GM18909 (cell line): ENCODE data around the gene ZNF148.
"Not testable (repeated sequence)": the region's sequence is repeated elsewhere in the genome, so short reads cannot be mapped to it uniquely, and the experiment has no call there.

Source experiments
- ATAC-seq: cut with Tn5 transposase; IDR thresholded peaks from one replicate; pipeline ENCODE4 v1.9.1; 2021; ENCODE audit warnings: mild to moderate bottlenecking; ENCODE audit not compliant: unreplicated experiment, poor library complexity

Gene ZNF148

DNA sequence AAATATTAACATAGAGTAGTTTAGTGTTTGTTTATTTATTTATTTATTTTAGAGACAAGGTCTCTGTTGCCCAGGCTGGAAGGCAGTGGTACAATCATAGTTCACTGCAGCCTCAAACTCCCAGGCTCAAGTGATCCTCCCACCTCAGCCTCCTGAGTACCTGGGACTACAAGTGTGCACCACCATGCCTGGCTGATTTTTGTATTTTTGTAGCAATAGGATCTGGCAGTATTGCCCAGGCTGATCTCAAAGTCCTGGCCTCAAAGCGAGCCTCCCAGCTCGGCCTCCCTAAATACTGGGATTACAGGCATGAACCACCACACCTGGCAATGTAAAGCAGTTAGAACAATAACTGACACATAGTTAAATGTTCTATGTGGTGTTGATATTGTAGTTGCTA lies 4.4 kb upstream of the ZNF148 start:
- ATAC-seq: no peak

GRCh38 chr3:125378762-125379161 lies 3.6 kb upstream of the ZNF148 start:
- ATAC-seq: no peak

- peak; percentile 2 for ATAC-seq
Observed at GRCh38 chr3:125375950-125376679, 990 bp upstream of the ZNF148 start.

GRCh38 chr3:125374501-125374995 lies 577 bp downstream of the ZNF148 start:
- peak; percentile 43 for ATAC-seq

DNA sequence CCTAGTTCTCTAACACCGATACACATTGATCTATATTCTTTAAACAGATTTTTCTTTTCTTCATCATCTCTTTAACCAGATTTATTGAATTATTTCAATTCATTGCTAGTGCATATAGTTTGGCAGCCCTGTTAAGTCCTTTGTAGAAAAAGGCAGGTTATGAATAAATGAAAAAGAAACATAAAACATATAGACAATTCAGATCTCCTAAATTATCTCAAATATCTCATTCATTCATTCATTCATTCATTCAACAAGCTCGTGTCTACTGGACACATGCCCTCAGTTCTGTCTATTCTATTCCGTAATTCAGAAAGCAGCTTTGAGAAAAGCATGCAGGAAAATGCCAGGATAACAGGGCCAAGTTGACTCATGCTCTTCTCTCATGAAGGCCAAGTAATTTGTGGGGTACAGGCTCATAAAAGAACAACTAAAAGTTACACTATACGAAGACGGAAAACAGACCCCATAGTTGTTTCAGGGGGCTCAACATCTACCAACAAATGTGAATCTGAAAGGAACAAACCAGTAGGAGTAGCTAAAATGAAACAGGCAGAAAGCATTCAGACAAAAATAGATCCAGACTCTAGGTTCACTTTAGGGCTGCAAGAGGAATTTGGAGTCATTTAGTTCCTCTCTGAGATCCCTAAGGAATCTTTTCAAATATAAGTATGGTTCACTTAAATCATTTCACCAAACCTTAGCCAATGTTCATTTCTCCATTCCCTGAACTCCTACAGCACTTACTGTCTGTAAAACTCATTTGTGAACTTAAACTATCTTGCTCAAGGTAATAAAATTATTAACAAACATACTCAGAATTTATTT lies 7.5 kb downstream of the ZNF148 start:
- no peak for ATAC-seq

GRCh38 chr3:125366132-125366531 lies 9.0 kb downstream of the ZNF148 start:
- no peak for ATAC-seq

DNA sequence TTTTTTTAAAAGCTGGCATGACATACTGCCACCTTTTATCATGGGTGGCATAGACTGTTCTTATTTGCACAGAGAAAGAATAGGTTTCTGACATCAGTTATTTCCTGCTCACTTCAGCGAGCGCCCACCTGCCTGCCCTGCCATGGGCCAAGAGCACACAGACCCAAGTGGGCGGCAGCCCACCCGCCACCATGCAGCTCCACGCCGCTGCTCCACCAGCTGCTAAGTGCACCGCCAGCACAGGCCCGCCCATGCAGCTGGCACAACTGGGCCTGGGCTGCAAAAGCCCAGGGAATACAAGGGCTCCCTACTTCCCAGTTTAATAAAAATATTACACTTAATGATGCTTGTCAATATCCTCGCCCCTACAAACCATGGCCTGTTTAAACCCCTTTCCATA lies 15.4 kb downstream of the ZNF148 start:
- ATAC-seq: no peak

GRCh38 chr3:125358923-125359322 lies 16.2 kb downstream of the ZNF148 start:
- no peak for ATAC-seq

- no peak for ATAC-seq
Observed at GRCh38 chr3:125357837-125358236, 17.3 kb downstream of the ZNF148 start.

DNA sequence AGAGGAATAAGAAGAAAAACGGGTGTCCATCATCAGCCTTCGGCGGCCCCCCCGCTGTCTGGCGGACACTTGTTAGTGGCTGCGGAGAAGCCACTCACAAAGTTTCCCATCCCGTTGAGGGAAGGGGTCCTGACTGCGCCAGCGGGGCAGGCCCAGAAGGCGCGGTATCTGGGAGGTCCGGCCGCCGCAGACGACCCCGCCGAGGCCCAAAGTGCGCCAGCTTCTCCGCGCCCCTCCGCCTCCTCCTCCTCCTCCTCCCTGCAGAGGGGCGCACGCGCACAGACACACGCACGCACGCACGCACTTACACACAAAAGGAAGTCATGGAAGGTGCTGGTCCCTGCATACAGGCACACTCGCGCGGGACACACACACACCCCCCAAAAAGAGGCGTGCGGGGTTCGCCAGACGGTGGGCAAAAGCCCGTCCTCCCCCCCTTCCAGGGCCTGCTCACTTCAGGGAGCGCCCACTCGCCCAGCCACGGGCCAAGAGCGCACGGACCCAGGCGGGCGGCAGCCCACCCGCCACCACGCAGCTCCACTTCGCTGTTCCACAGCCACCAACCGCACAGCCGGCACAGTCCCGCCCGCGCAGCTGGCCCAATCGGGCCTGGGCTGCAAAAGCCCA lies 18.0 kb downstream of the ZNF148 start:
- ATAC-seq: peak; percentile 56

- peak; percentile 13 for ATAC-seq
Observed at GRCh38 chr3:125356140-125357026, 18.7 kb downstream of the ZNF148 start.

GRCh38 chr3:125353659-125354058 lies 21.5 kb downstream of the ZNF148 start:
- no peak for ATAC-seq

DNA sequence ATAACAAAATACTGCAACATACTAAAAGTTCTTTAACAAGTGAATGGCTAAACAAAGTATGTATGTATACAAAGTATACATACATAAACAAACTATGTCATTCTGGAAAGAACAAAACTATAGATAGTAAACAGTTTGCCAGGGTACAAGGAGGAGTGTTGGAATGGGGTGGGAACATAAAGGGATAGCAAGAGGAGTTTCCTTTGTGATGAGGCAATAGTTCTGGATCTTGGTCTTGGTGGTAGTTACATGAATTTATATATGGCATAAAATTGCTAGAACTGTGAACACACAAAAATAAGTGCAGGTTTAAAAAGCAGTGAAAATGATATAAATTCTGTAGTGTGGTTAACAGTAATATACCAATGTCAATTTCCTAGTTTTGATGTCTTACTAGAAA lies 22.0 kb downstream of the ZNF148 start:
- no peak for ATAC-seq

GRCh38 chr3:125351814-125352456 lies 23.2 kb downstream of the ZNF148 start:
- no peak for ATAC-seq

DNA sequence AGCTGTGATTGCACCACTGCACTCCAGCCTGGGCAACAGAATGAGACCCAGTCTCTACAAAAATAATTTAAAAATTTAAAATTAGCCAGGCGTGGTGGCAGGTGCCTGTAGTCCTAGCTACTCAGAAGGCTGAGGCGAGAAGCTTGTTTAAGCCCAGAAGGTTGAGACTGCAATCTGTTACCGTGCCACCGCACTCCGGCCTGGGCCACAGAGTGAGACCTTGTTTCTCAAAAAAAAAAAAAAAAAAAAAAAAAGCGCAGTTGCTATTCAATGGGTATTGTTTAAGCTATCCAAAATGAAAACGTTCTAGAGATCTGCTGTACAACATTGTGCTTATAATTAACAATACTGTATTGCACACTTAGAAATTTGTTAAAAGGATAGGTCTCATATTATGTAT lies 24.0 kb downstream of the ZNF148 start:
- ATAC-seq: no peak

GRCh38 chr3:125350597-125350996 lies 24.5 kb downstream of the ZNF148 start:
- no peak for ATAC-seq

GRCh38 chr3:125349556-125350165 lies 25.5 kb downstream of the ZNF148 start:
- ATAC-seq: no peak

DNA sequence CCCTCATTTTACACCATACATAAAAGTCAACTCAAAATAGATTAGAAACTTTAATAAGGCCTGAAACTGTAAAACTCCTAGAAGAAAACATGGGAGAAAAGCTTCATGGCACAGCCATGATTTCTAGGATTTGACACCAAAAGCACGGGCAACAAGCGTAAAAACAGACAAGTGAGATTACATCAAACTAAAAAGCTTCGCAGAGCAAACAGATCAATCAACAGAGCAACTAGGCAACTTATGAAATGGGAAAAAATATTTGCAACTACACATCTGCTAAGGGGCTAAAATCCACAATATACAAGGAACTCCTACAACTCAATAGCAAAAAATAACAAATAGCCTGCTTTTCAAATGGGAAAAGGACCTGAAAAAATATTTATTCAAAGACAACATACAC lies 26.1 kb downstream of the ZNF148 start:
- ATAC-seq: no peak

DNA sequence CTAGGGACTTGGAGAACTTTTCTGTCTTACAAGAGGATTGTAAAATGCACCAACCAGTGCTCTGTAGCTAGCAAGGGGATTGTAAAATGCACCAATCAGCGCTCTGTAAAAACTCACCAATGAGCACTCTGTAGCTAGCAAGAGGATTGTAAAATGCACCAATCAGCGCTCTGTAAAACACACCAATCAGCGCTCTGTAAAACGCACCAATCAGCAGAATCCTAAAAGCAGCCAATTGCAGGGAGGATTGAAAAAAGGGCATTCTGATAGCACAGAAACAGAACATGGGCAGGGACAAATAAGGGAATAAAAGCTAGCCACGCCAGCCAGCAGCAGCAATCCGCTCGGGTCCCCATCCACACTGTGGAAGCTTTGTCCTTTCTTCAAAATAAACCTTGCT lies 31.8 kb downstream of the ZNF148 start:
- ATAC-seq: not testable (repeated sequence)
